ENCODE results near the gene CSNK1E.

The CSNK1E gene

DNA sequence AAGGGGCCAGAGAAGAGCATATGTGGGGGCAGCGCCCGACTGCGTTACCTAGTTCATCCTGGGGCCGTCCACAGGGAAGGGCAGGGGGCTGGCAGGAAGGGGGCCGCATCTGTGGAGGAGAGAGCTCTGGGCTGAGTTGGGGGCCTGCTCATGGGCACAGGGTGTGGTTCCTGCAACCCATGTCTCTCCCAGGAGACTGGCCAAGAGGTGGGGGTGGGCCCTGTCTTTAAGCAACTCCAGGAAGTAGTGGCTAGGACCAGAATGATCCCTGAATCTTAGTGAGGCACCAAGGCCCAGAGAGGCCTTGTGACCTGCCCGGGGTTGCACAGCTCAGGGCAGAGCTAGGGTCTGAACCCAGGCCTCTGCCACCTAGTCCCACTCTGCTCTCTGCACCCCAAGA lies 21.9 kb downstream of the CSNK1E start:
- Histone ChIP-seq H3K9me3 (ENCODE audit: control insufficient read depth, insufficient read depth, low read length) (no peaks in the 10 kb centered on the region), H3K36me3 (ENCODE audit: control insufficient read depth, insufficient read depth, low read length) (peaks cover 78% of the 10 kb centered on the region), H3K27ac (ENCODE audit: low read length) (no peak overlapping the region), H3K4me3 (ENCODE audit: low read length) (no peak overlapping the region), H3K27me3 (ENCODE audit: control insufficient read depth, insufficient read depth, low read length) (no peaks in the 10 kb centered on the region), H3K4me1 (ENCODE audit: control insufficient read depth, insufficient read depth, low read length) (no peaks in the 10 kb centered on the region)
- no peak for DNase-seq (ENCODE audit: low read depth, low spot score)
- no CpG with 5 or more reads among the region's 6 CpGs for WGBS (ENCODE audit: insufficient coverage, insufficient read length)

DNA sequence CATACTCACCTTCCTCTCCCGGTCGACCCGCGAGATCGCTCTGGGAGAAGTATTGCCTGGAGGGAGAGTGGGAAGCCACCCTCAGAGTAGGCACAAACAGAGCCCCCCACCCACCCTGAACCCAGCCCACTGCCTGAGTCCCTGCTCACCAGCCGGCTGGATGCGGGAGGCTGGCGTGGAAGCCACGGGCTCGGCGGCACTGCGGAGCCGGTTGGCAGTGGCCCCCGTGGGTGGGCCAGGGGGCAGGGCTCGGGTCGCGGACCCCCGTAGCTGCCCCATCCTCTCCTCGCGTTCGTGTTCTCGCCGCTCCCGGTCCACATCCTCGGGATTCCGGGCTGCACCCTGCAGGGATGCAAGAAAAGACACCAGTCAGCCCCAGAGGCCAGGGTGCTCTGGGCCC lies 23.0 kb downstream of the CSNK1E start:
- no peaks in the 10 kb centered on the region for H3K27me3 ChIP-seq (ENCODE audit: control insufficient read depth, insufficient read depth, low read length)
- H3K27ac ChIP-seq (ENCODE audit: low read length), result no peak overlapping the region
- no CpG with 5 or more reads among the region's 26 CpGs for WGBS (ENCODE audit: insufficient coverage, insufficient read length)
- H3K4me3 ChIP-seq (ENCODE audit: low read length), result no peak overlapping the region
- peaks cover 69% of the 10 kb centered on the region for H3K36me3 ChIP-seq (ENCODE audit: control insufficient read depth, insufficient read depth, low read length)
- H3K4me1 ChIP-seq (ENCODE audit: control insufficient read depth, insufficient read depth, low read length), result no peaks in the 10 kb centered on the region
- no peak for DNase-seq (ENCODE audit: low read depth, low spot score)
- H3K9me3 ChIP-seq (ENCODE audit: control insufficient read depth, insufficient read depth, low read length), result no peaks in the 10 kb centered on the region

DNA sequence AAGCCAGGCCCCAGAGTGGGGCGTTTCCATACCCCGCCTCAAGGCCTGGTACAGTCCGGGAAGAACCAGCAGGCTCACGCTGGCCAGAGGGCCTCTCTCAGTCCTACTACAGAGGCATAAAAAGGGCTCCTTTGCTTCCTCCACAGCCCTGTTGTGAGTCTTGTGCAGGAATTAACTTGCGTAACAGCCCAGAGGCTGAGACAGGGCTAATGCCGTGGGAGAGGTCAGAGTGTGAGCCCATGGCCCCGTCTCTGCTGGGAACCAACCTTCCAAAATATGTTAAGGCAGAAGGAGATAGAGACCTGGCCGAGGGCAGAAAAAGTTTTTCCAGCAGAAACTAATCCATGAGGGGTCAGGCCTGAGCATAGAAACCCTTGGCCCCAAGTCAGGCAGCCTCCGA lies 24.5 kb downstream of the CSNK1E start:
- no CpG with 5 or more reads among the region's 9 CpGs for WGBS (ENCODE audit: insufficient coverage, insufficient read length)
- Histone ChIP-seq H3K36me3 (ENCODE audit: control insufficient read depth, insufficient read depth, low read length) (peaks cover 55% of the 10 kb centered on the region), H3K4me3 (ENCODE audit: low read length) (no peak overlapping the region), H3K9me3 (ENCODE audit: control insufficient read depth, insufficient read depth, low read length) (no peaks in the 10 kb centered on the region), H3K27me3 (ENCODE audit: control insufficient read depth, insufficient read depth, low read length) (no peaks in the 10 kb centered on the region), H3K4me1 (ENCODE audit: control insufficient read depth, insufficient read depth, low read length) (no peaks in the 10 kb centered on the region), H3K27ac (ENCODE audit: low read length) (no peak overlapping the region)
- DNase-seq (ENCODE audit: low read depth, low spot score), result no peak

DNA sequence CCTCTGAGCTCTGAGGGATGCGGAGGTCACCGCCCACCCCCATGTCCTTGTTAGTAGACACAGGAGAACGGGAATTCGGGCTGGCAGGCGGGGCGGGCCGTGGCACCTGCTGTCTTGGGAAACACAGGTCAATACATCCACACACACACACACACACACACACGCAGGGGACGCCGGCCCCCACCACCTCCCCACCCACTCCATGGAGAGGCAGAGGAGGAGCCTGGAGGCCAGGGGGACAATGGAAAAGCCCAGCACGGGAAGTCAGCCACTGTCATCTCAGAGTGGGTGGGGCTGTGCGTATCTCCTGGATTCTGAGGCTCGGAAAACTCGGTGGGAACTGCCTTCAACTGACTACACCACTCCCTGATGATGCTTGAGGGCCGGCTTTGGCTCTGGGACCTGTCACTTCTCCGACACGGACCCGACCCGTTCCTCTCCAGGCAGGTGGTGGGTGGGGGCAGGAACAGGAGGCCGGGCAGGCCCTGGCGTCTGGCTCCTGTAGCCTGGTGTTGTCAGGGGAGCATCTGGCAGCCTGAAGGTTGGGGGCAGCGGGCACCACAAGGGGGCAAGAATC lies 25.9 kb downstream of the CSNK1E start:
- Histone ChIP-seq H3K4me1 (ENCODE audit: control insufficient read depth, insufficient read depth, low read length) (peaks cover 2% of the 10 kb centered on the region; the same call in 1 of the 2 replicates), H3K36me3 (ENCODE audit: control insufficient read depth, insufficient read depth, low read length) (peaks cover 41% of the 10 kb centered on the region), H3K27ac (ENCODE audit: low read length) (no peak overlapping the region), H3K27me3 (ENCODE audit: control insufficient read depth, insufficient read depth, low read length) (no peaks in the 10 kb centered on the region), H3K9me3 (ENCODE audit: control insufficient read depth, insufficient read depth, low read length) (no peaks in the 10 kb centered on the region), H3K4me3 (ENCODE audit: low read length) (no peak overlapping the region)
- no CpG with 5 or more reads among the region's 22 CpGs for WGBS (ENCODE audit: insufficient coverage, insufficient read length)
- no peak for DNase-seq (ENCODE audit: low read depth, low spot score)

DNA sequence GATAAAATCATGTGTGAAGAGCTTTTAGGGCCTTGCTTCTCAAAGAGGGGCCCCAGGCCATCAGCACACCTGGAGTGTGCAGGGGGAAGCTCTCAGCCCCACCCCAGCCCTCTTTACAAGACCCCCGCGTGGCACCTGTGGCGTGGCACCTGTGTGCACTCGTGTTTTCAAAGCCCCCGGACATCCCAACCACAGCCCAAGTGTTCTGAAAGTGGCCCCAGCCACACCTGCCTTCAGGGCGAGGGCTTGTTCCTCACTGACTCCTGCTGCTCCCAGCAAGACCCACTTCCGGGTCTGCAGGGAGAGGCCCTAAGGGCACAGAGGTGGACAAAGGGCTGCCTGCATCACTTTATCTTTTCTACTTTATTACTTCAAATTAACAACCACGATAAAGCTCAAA lies 26.9 kb downstream of the CSNK1E start:
- peaks cover 2% of the 10 kb centered on the region; the same call in 1 of the 2 replicates for H3K4me1 ChIP-seq (ENCODE audit: control insufficient read depth, insufficient read depth, low read length)
- 100% methylated on average over 1 of the region's 8 CpGs for WGBS (ENCODE audit: insufficient coverage, insufficient read length)
- no peak overlapping the region for H3K27ac ChIP-seq (ENCODE audit: low read length)
- H3K27me3 ChIP-seq (ENCODE audit: control insufficient read depth, insufficient read depth, low read length), result no peaks in the 10 kb centered on the region
- H3K9me3 ChIP-seq (ENCODE audit: control insufficient read depth, insufficient read depth, low read length), result no peaks in the 10 kb centered on the region
- H3K36me3 ChIP-seq (ENCODE audit: control insufficient read depth, insufficient read depth, low read length), result peaks cover 31% of the 10 kb centered on the region
- no peak for DNase-seq (ENCODE audit: low read depth, low spot score)
- H3K4me3 ChIP-seq (ENCODE audit: low read length), result no peak overlapping the region

DNA sequence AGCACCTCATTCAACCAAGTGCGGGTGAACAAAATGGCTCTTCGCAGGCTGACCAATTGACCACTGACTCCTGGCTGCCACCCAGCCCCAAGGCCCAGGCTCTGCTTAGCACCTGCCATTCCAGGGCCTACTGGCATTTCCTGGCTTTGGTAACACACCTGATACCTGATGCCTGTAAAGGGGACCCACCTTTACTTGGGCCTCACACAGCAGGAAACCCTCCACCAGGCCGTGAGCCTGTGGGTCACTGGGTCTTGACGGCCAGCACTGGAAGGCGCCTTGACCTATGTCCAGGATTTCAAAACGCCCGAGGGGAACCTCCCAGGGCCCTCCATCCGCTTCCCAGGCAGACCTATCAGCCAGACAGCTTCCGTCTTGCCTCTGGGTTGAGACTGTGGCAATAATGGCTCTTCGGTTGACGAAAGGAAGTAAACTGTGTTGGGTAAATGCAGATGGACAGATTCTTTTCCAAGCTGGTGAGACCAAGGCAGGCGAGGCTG lies 27.6 kb downstream of the CSNK1E start:
- no peaks in the 10 kb centered on the region for H3K9me3 ChIP-seq (ENCODE audit: control insufficient read depth, insufficient read depth, low read length)
- no peak for DNase-seq (ENCODE audit: low read depth, low spot score)
- H3K27ac ChIP-seq (ENCODE audit: low read length), result no peak overlapping the region
- no CpG with 5 or more reads among the region's 12 CpGs for WGBS (ENCODE audit: insufficient coverage, insufficient read length)
- peaks cover 2% of the 10 kb centered on the region; the same call in 1 of the 2 replicates for H3K4me1 ChIP-seq (ENCODE audit: control insufficient read depth, insufficient read depth, low read length)
- no peaks in the 10 kb centered on the region for H3K27me3 ChIP-seq (ENCODE audit: control insufficient read depth, insufficient read depth, low read length)
- H3K4me3 ChIP-seq (ENCODE audit: low read length), result no peak overlapping the region
- H3K36me3 ChIP-seq (ENCODE audit: control insufficient read depth, insufficient read depth, low read length), result peaks cover 26% of the 10 kb centered on the region

DNA sequence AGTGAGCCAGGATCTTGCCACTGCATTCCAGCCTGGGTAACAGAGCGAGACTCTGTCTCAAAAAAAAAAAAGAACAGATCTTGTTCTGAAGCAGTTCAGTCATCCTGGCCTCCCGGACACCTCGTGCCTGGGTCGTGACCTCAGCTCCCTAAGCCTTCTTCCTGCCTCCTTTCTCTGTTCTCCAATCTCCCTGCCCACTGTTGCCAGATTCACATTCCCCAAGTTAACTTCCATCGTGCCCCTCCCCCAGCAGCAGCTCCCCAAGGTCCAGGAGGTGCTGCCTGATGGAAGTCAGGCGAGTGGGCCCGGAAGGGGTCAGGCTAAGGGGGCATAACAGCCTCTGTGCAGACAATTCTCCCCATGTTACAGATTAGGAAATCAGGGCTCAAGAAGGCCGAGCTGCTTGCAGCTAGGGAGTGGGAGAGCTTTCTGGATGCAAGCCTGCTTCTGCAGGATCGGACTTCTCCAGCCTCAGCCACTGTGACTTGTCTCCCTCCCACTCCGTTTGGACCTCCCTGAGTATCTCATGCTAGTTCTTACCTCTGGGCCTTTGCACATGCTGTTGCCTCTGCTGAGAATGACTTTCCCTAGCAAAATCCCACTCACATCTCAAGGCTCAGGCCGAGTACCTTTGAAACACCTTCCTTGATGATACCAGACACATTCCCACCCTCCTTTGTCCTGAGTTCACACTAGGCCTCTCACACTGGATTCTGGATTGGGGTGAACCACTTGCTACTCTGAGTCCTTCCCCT lies 30.1 kb downstream of the CSNK1E start:
- Histone ChIP-seq H3K27me3 (ENCODE audit: control insufficient read depth, insufficient read depth, low read length) (no peaks in the 10 kb centered on the region), H3K9me3 (ENCODE audit: control insufficient read depth, insufficient read depth, low read length) (no peaks in the 10 kb centered on the region), H3K36me3 (ENCODE audit: control insufficient read depth, insufficient read depth, low read length) (peaks cover 9% of the 10 kb centered on the region; the same call in 1 of the 2 replicates), H3K4me1 (ENCODE audit: control insufficient read depth, insufficient read depth, low read length) (peaks cover 2% of the 10 kb centered on the region; the same call in 1 of the 2 replicates), H3K27ac (ENCODE audit: low read length) (no peak overlapping the region), H3K4me3 (ENCODE audit: low read length) (no peak overlapping the region)
- no peak for DNase-seq (ENCODE audit: low read depth, low spot score)
- whole genome bisulfite sequencing (ENCODE audit: insufficient coverage, insufficient read length), result no CpG with 5 or more reads among the region's 11 CpGs

DNA sequence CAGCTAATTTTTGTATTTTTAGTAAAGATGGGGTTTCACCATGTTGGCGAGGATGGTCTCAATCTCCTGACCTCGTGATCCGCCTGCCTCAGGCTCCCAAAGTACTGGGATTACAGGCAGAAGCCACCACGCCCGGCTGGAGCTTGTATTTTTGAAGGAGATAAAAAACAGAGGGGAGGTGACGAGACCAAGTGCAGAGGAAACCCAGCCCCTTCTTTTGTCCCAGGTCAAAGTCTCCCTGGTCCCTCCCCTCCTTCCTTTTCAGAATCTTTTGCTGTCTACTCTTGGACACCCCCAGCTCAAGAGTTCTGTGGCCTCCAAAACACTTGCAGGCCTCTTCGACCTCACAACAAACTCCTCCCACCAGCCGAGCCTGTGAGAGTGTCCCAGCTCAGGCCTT lies 32.2 kb downstream of the CSNK1E start:
- no CpG with 5 or more reads among the region's 8 CpGs for WGBS (ENCODE audit: insufficient coverage, insufficient read length)
- H3K4me1 ChIP-seq (ENCODE audit: control insufficient read depth, insufficient read depth, low read length), result peaks cover 2% of the 10 kb centered on the region; the same call in 1 of the 2 replicates
- peaks cover 3% of the 10 kb centered on the region; the same call in 1 of the 2 replicates for H3K36me3 ChIP-seq (ENCODE audit: control insufficient read depth, insufficient read depth, low read length)

DNA sequence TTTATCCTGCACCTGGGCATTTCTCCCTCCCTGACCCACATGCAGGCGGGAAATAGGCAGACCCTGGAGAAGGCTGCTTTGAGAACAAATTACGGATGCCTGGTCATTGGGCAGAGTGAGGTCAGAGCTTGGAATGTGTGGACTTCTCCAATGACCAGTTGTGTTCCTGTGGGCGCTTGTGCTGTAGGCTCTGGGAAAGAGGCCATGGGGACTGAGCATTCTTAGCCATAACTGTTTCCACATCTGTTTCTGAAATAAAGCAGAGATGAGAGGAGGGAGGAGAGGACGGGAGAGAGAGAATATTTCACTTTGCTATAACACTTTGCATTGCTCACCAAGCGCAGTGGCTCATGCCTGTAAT lies 33.2 kb downstream of the CSNK1E start:
- Histone ChIP-seq H3K4me3 (ENCODE audit: low read length) (no peak overlapping the region), H3K36me3 (ENCODE audit: control insufficient read depth, insufficient read depth, low read length) (no peaks in the 10 kb centered on the region), H3K27me3 (ENCODE audit: control insufficient read depth, insufficient read depth, low read length) (no peaks in the 10 kb centered on the region), H3K9me3 (ENCODE audit: control insufficient read depth, insufficient read depth, low read length) (no peaks in the 10 kb centered on the region), H3K4me1 (ENCODE audit: control insufficient read depth, insufficient read depth, low read length) (peaks cover 2% of the 10 kb centered on the region; the same call in 1 of the 2 replicates), H3K27ac (ENCODE audit: low read length) (no peak overlapping the region)
- DNase-seq (ENCODE audit: low read depth, low spot score), result no peak
- no CpG with 5 or more reads among the region's 5 CpGs for WGBS (ENCODE audit: insufficient coverage, insufficient read length)

More for the DNA sequence above, 32.2 kb downstream of the CSNK1E start:
- H3K27ac ChIP-seq (ENCODE audit: low read length), result no peak overlapping the region
- DNase-seq (ENCODE audit: low read depth, low spot score), result no peak
- no peaks in the 10 kb centered on the region for H3K9me3 ChIP-seq (ENCODE audit: control insufficient read depth, insufficient read depth, low read length)
- H3K4me3 ChIP-seq (ENCODE audit: low read length), result no peak overlapping the region
- no peaks in the 10 kb centered on the region for H3K27me3 ChIP-seq (ENCODE audit: control insufficient read depth, insufficient read depth, low read length)

DNA sequence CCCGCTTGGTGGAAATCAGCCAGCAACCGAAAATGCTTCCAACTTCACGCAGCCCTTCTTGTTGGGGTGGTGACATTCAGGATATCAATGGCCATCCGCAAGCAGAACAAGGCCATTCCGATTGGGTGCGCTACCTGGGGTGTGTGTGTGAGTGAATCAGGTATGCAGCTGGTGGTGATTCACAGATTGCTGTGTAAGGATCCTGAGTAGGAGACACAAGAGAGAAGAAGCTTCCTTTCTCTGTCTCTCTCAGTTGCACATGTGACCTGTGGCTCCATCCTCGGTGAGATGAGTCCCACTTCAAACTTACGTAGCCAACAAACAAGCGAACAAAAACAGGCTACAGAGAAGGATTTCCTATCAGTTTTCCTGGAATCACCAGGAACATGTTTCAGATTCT lies 34.8 kb downstream of the CSNK1E start:
- WGBS (ENCODE audit: insufficient coverage, insufficient read length), result no CpG with 5 or more reads among the region's 9 CpGs
- no peak overlapping the region for H3K4me3 ChIP-seq (ENCODE audit: low read length)
- H3K9me3 ChIP-seq (ENCODE audit: control insufficient read depth, insufficient read depth, low read length), result no peaks in the 10 kb centered on the region
- DNase-seq (ENCODE audit: low read depth, low spot score), result no peak
- H3K27me3 ChIP-seq (ENCODE audit: control insufficient read depth, insufficient read depth, low read length), result no peaks in the 10 kb centered on the region
- no peaks in the 10 kb centered on the region for H3K36me3 ChIP-seq (ENCODE audit: control insufficient read depth, insufficient read depth, low read length)
- 0 out of 2 replicates have a peak, but pooled peaks cover 3% of the 10 kb centered on the region for H3K4me1 ChIP-seq (ENCODE audit: control insufficient read depth, insufficient read depth, low read length)
- no peak overlapping the region for H3K27ac ChIP-seq (ENCODE audit: low read length)

All from iPS DF 6.9 (cell line).